LNCaP clone FGC (cell line): ENCODE data around the gene GRIK1.

Experiments used
- DNase-seq: peaks from one replicate; pipeline ENCODE4 v3.0.0-alpha.2; 2011; ENCODE audit warnings: low read depth
- H3K4me3 ChIP-seq: 2 replicates; pipeline ENCODE4 v1.5.1; 2011; ENCODE audit warnings: mild to moderate bottlenecking, low read depth, low read length, control low read depth
- TF ChIP-seq, protein P1 (sequence below): IDR thresholded peaks from 2 replicates; pipeline ENCODE4 v1.5.1; 2012; ENCODE audit warnings: mild to moderate bottlenecking; ENCODE audit not compliant: control insufficient read depth, insufficient read depth; ENCODE audit errors: extremely low read depth

GRIK1 gene

GRCh38 chr21:29534448-29534847 is 405.3 kb downstream of the GRIK1 start:
- no peak overlapping the region for H3K4me3 ChIP-seq
- TF ChIP-seq, protein P1, sequence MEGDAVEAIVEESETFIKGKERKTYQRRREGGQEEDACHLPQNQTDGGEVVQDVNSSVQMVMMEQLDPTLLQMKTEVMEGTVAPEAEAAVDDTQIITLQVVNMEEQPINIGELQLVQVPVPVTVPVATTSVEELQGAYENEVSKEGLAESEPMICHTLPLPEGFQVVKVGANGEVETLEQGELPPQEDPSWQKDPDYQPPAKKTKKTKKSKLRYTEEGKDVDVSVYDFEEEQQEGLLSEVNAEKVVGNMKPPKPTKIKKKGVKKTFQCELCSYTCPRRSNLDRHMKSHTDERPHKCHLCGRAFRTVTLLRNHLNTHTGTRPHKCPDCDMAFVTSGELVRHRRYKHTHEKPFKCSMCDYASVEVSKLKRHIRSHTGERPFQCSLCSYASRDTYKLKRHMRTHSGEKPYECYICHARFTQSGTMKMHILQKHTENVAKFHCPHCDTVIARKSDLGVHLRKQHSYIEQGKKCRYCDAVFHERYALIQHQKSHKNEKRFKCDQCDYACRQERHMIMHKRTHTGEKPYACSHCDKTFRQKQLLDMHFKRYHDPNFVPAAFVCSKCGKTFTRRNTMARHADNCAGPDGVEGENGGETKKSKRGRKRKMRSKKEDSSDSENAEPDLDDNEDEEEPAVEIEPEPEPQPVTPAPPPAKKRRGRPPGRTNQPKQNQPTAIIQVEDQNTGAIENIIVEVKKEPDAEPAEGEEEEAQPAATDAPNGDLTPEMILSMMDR, result no peak
- DNase-seq, result no peak

DNA sequence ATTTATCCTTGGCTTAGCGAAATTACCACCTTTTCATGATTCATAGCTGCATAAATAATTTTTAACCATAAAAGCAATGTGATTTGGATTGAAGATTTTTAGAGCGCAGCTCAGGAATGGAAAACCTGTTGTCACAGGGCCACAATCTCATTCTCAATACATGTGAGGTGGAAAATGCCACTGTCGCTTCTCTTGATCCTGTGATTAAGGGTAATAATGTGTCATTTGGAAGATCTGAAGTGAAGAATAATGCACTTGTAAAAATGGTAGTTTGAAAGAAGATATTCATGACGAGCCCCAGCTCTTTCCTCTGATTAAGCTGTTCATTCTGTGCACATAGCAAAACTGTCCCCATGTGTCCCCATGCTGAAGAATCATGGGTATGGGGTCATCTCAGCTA is 410.7 kb downstream of the GRIK1 start:
- TF ChIP-seq, protein P1, result no peak
- no peak overlapping the region for H3K4me3 ChIP-seq
- no peak for DNase-seq

DNA sequence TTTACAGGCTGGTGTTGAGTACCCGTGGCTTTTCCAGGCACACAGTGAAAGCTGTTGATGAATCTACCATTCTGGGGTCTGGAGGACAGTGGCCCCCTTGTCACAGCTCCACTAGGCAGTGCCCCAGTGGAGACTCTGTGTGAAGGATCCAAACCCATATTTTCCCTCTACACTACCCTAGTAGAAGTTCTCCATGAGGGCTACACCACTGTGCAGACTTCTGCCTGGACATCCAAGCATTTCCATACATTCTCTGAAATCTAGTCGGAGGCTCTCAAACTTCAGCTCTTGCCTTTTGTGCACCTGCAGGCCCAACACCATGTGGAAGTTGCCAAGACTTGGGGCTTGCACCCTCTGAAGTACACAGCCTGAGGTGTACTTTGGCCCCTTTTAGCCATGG is 413.3 kb downstream of the GRIK1 start:
- TF ChIP-seq, protein P1, result no peak
- H3K4me3 ChIP-seq, result no peak overlapping the region
- no peak for DNase-seq

DNA sequence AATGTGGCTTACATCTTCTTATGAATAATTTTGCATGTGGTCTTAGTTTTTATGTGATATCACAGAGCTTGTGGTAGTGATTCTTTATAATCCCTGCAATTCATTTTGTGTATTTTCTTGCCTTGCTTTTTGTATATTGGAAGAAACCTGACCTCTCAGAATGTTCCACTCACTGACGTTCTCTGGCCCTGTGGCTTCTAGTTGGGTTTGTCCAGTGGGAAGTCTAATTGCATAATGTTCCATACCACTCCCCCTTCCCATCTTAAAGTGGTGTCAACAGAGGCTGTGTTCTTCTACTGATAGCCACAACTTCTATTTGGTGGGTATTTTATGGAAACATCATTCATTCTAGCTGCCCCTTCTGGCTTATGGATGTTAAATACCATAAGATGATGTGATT is 415.7 kb downstream of the GRIK1 start:
- no peak overlapping the region for H3K4me3 ChIP-seq
- TF ChIP-seq, protein P1, result no peak
- no peak for DNase-seq

- DNase-seq, result peak; percentile 94
- TF ChIP-seq, protein P1, result no peak
- H3K4me3 ChIP-seq, result no peak overlapping the region
These were observed 416.1 kb downstream of the GRIK1 start for GRCh38 chr21:29523646-29524045.

- TF ChIP-seq, protein P1, result no peak
- H3K4me3 ChIP-seq, result no peak overlapping the region
- DNase-seq, result no peak
These were observed 417.9 kb downstream of the GRIK1 start for GRCh38 chr21:29521872-29522271.

- TF ChIP-seq, protein P1, result no peak
- no peak overlapping the region for H3K4me3 ChIP-seq
- DNase-seq, result no peak
These were observed 419.6 kb downstream of the GRIK1 start for GRCh38 chr21:29520171-29520570.
